ENCODE measurements around the gene CD300LB.
A peak's percentile ranks its signal among the peaks of the same experiment; 100 is the strongest.

CD300LB gene

DNA sequence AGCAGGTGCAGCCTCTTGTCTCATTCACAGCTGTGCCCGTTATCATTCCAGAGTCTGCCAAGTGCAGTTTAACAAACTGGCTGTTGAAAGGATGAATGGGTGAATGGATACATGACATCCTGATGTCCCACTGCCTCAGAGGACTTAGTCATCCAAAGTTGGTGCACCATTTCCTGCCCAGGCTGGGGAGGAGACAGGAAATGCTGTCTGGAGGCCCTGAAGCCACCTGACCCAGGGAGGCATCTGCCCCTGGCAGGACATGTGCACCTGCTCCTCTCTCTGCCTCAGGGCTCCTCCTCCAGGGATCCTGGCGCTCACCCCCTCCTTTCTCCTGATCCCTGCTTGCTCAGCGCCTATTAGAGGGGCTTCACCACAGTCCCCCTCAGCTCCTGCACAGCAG, 16.5 kb upstream of the CD300LB start:
- no peak for DNase-seq

DNA sequence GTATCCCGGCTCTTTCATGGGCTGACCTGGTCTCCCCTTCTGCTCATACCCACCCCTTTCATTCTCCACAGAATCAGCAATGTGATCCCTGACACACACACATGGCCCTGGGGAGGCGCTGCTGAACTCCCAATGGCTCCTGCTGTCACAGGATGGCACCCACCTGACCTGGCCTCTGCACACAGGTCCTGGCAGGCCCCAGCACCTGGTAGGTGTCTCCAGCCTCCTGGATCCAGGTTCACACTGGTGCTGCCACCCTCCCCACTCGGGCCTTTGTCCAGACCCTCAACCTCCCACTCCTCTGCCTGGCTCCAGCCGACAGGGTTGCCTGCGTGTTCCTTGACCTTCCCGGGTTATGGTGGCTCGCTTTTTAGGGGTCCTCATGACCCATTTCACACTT, 16.0 kb upstream of the CD300LB start:
- DNase-seq, result no peak

DNA sequence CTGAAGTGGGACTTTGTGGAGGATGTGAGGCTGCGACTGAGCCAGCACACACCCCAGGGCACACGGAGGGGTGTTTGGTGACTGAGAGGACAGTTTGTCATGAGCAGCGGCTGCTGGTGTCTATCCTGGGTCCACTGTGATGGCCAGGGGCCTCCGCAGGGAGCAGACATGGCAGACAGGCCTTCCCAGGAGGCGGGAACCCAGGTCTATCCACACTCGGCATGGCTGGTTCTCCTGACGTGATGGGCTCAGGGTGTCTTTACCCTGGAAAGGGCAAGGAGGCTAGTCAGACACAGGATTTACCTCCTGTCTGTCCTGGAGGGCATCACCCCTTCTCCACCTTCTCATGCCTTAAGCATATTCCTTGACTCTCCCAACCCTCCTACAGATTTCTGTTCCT, 15.3 kb upstream of the CD300LB start:
- DNase-seq, result no peak

DNA sequence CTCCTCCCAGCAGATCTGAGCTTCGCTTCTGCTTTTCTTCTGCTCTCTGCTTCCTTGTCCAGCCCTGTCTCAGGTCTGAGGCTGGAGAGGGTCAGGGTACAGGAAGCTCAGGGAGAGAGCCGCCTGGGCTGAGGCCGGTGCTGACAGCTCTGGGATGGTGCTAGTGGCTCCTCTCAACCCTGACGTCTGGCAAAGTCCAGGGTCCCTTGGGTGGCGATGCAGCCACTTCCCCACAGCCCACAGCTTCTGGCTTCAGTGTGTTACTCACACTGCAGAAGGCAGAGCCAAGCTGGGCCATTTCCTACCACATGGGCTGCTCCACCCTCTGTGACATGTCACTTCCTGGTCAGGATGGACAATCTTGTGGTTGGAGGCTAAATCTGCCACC, 14.6 kb upstream of the CD300LB start, which contains the start of gene CD300C:
TSS of gene CD300C (minus strand) at position 273 of the 388 bp plus-strand sequence. CDS start 333 bp downstream, outside the sequence.
- DNase-seq, result peak; percentile 20

DNA sequence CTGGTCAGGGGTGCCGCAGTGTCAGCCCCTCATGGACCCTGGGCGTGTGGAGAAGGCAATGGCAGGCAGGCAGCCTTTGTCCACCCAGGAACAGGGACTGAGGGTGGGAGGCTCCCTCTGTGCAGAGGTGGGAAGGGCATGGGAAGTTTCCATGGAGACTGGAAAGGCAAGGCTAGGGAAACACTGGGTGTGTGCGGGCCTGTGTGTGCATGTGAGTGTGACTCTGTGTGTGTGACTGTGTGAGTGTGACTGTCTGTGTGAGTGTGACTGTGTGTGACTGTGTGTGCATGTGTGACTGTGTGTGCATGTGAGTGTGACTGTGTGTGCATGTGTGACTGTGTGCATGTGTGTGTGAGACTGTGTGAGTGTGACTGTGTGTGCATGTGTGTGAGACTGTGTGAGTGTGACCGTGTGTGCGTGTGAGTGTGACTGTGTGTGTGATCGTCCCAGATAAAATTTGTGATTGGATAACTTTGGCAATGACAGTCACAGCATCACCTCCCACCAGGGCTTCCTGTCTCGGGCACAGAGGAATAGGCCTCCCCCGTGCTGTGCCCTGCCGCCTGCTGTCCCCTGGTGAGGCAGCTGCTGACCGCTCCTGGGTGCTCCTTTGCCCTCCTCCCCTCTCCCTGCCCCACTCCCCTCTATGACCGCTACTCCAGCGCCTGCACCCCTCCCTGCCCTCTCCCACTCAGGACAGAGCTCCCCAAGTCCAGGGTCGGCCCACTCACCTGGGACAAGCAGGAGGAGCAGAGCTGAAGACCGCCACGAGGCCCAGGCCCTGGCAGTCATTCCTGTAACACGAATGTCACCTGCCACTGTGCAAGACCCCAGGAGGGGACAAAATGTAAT, 13.9 kb upstream of the CD300LB start:
- no peak for DNase-seq

DNA sequence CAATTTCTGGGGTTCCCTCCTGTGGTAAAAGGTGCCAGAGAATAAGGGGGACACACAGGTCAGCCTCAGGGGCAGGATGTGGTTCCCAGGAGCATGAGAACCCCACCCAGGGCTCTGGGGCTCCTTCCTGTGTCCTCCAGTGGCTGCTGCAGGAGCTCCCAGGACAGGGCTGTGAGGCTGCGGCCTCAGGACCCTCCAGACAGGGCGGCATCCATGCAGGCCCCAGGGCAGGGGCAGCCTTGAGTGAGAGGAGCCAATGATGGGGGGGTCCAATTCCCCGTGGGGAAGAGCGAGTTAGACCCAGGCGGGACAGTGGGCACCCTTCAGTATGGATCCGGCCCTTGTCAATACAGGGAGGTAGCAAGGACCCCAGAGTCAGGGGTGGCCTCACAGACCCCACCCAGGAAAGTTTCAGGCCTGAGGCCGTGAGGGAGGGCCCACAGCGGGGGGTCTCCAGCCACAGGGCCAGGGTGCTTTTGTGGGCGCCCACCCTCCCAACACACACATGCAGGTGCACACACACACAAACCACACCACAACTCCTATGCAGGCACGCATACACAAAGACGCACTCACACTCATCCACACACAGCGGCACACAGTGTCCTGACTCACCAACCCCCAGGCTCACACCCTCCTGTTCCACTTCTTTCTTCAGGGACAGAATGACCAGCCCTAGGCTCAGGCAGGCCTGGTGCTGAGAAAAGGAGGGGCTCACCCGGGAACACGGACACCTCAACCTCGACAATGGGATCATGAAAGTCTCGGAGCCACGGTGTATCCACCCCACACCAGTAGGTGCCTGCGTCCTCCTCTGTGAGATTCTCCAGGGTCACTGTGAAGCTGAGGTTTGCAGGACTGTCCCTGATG, 12.9 kb upstream of the CD300LB start:
- no peak for DNase-seq

DNA sequence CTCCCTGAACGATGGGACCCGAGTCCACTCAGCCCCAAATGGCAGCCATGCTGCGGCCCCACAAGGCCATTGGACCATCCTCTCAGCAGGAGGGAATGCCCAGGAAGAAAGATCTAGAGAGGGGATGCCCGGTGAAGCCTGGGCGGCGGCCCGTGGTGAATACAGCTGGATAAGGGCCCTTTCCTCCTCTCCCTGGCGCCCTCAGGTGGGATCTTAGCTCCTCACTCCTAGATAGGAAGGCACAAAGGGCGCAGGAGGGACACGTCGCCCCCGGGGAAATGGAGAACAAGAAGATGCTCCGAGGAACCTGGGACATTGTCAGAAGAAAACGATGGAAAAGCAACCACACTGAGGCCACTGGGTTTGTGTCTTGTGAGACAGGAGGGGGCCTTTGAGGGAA, 12.1 kb upstream of the CD300LB start:
- DNase-seq, result no peak

DNA sequence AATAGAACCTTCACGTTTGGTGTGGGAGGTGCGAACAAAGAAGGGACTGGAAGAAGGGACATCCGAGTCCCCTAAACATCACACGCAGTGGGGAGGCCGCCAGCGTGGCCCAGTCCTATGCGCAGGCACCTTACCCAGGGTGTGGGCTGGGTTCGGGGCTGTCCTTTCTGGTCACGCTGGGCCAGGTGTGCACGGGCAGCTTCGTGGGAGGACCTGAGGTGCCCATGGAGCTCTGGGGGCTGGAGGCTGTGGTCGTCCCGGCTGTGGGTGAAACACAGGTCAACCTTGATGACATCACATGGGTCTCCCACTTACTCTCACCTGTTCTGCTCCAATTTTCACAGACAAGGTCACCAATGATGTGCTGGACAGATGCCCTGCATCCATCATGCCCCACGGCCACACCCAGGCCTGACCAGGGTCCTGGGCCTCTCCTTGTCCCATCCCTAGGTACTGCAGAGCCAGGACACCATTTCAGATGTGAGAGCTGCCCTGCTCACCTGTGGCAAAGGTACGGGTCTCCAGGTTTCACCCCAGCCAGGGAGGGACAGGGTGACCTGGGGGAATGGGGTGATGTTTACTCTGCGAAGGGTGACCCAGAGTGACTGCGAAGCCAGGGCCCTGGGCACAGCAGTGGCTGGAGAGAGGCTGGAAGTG, 11.6 kb upstream of the CD300LB start:
- no peak for DNase-seq

DNA sequence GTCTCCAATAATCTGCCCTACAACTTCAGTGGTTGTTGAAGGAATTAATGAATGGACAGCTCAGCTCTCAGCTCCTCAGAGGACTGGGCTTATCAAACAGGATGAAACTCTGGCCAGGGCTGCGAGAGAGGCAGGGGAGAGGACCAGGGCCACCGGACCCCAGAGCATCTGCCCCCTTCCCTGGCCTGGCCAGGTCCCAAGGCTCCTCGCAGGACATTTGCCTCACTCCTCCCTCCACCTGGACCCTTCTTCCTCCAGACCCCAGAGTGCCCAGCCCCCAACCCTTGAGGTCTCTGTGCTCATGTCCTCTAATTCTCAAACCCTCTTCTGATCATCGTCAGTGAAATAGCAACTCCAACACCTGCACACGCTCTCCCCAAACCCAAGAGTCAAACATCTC, 10.9 kb upstream of the CD300LB start:
- DNase-seq, result no peak

DNA sequence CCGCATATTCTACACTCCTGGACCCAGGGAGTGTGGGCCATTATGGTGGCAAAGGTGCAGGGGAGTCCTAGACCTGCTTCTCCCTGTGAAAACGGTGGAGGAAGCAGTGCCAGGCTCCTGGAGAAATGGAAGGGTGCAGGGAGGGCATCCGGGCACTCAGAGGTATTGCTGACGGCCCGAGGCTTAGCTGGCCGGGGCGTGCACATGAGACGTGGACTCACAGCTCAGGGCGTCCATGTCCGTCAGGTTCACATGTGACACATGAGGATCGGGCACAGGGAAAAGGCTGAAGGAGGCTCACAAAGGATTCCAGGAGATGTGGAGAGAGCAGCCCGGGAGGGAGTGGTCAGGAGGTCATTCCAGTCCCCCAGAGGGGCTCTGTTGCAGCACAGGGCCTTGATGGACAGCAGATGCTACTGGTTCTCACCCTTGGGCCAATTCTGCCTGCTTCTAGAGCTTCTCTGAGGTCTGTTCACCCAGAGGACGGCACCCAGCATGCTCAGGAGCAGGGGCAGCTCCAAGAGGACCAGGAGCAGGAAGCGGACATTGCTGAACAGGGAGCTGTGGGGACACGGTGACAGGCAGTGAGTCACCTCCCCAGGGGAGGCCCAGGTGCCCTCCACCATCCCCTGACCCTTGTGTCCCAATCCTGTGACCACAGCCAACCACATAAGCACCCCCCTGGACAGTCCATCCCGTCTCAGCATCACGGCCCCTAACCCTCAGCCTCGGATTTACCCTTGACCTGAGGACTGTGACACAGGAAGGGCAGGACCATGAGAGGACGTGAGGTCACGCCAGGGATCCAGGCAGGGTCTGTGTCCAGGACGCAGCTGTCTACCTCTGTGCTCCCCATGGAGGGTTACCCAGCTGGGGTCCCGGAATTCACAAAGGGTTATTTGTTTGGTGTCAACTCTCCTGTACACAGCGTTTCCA, 10.2 kb upstream of the CD300LB start:
- DNase-seq, result no peak

DNA sequence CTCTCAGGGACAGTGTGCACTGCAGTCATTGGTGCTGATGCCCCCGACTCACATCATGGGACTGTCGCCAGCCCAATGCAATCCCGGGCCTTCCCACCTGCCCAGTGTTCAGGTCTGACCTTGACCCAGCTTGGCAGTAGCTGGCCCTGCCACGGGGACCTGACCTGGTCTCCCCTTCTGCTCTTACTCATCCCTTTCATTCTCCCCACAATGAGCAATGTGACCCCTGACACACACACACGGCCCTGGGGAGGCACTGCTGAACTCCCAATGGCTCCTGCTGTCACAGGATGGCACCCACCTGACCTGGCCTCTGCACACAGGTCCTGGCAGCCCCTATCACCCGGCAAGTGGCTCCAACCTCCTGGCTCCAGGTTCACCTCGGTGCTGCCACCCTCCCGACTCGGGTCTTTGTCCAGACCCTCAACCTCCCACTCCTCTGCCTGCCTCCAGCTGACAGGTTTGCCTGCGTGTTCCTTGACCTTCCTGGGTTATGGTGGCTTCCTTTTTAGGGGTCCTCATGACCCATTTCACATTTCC, 8.1 kb upstream of the CD300LB start:
- DNase-seq, result no peak

DNA sequence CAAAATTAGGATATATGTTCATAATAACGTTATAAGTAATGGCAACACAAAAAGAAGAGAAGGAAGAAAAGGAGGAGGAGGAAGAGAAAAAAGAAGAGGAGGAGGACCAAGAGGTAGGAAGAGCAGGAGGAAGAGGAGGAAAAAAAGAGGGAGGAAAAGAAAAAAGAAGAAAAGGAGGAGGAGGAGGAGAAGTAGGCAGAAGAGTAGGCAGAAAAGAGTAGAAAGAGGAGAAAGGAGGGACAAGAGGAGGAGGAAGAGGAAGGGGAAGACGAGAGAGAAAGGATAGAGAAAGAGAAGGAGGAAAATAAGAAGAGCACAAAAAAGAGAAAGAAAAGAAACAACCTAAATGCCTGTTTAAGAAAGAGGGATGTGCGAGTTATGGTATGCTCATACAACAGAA, 5.6 kb upstream of the CD300LB start:
- DNase-seq, result no peak

DNA sequence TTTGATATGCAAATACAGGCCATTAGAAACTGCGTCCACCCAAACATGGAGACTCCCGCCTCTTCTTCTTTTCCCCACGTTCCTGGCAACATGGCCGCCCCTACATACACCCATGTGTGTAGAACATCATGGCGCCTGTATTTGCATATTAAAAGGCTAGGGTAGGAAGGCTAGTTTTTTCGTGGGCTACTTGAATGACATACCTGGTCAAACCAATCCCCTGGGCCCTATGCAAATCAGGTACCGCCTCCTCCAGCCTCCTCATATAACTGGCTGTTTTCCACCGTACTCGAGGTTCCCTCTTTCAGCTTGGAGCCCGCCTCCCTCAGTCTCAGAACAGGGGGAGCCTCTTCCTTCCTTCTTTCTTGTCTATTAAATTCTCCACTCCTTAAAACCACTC, 840 bp upstream of the CD300LB start:
- DNase-seq, result peak; percentile 40

DNA sequence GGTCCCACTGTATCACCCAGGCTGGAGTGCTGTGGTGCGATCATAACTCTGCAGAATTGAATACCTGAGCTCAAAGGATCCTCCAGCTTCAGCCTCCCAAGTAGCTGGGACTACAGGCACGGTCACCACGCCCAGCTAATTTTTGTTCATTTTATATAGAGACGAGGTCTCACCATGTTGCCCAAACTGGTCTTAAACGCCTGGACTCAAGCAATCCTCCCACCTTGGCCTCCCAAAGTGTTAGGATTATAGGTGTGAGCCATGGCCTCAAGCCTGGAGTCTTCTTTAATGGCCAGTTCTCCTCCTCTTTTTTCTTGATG, 484 bp downstream of the CD300LB start:
- DNase-seq, result no peak

DNA sequence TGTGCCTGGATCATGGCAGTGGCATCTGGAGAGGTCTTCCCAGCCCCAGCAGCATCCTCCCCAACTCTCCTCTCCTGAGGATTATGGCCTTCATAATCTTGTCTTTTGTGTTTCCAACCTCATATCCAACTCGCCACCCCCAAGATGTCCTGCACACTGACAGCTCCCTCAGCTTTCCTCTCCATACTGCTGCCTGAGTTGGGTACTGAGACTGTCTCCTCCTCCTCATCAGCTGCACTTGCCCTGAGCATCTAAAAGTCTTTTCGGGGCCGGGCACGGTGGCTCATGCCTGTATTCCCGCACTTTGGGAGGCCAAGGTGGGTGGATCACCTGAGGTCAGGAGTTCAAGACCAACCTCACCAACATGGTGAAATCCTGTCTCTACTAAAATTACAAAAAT, 2.0 kb downstream of the CD300LB start:
- no peak for DNase-seq

DNA sequence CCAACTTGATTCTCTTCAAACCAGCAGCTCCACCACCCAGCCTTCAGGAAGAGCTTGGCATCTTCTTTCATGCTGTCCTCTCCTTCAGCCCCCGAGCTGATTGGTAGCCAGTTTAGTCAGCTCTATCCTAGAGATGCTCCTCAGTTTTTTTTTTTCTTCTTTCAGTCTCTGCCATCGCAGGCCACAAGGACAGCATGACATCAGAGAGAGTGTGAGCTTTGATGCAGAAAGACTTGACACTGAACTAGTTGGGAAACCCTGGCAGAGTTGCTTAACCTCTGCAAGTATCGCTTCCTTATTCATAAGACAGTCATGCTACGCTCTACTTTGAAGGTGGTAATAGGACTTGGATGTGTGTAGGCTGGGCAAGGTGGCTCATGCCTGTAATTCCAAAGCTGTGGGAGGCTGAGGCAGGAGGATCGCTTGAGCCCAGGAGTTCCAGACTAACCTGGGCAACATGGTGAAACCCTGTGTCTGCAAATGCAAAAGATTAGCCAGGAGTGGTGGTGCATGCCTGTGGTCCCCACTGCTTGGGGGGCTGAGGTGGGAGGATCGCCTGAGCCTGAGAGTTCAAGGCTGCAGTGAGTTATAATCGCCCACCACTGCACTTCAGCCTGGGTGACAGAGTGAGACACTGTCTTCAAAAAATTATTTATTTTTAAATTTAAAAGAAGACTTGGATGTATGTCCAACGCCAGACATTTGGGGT, 2.6 kb downstream of the CD300LB start:
- DNase-seq, result peak; percentile 14

DNA sequence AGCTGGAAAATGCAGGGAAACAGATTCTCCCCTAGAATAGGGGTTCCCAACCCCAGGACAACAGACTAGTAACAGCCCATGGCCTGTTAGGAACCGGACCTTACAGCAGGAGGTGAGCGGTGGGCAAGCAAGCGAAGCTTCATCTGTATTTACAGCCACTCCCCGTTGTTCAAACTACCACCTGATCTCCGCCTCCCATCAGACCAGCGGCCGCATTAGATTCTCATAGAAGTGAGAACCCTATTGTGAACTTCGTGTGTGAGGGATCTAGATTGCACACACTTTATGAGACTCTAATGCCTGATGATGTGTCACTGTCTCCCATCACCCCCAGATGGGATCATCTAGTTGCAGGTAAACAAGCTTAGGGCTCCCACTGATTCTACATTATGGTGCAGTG, 3.5 kb downstream of the CD300LB start:
- no peak for DNase-seq

DNA sequence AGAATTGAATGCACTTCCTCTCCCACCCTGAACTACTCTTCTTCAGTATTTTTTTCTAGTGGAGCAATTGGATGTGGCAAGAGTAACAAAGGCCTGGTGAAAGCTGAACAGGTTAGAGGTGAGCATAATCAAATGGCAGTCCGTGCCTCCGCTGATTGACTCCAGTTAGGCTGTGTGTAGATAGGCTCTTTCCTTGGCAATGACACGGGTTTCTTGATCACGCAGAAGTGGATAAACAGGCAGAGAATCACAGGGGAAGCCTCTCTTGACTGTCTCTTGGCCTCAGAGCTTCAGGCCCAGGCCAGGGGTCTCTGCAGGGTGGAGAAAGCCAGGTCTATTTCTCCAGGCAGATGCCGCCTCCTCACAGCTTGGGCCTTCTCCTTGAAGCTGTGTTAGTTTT, 4.2 kb downstream of the CD300LB start:
- no peak for DNase-seq

DNA sequence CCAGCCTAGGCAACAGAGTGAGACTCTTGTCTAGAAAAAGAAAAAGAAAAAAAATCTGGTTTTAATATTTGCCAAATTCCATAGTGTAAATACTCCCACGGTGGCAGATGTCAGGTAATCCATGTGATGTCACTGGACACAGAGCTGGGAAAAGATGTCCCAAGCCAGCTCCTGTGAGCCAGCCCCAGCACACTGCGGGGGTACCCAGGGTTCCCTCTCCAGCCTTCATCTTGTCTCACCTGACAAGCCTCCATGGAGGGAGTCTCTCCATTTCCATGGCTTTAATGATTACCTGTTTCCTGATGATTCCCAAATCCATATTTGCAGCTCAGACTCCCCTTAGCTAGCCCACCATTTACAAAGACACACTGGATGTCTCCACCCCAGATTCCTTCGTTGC, 4.6 kb downstream of the CD300LB start:
- no peak for DNase-seq

DNA sequence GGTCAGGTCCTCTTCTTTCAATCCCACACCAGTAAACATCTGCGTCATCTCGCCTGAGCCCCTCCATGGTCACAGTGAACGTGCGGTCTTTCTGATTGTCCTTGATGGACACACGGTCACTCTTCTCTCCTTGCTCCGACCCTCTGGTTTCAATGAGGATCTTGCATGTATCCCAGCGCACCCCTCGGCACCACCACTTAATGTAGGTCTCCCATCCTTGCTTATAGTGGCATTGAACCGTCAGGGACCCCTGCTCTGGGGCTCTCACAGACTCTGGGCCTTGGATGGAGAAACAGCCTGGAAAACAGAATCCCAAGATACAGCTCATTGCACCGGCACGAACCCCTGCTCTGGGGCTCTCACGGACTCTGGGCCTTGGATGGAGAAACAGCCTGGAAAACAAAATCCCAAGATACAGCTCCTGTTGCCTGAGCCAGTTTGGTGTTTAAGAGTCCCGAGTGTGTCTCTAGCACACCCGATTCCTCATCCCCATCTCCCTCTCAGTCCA, 5.4 kb downstream of the CD300LB start:
- no peak for DNase-seq

DNA sequence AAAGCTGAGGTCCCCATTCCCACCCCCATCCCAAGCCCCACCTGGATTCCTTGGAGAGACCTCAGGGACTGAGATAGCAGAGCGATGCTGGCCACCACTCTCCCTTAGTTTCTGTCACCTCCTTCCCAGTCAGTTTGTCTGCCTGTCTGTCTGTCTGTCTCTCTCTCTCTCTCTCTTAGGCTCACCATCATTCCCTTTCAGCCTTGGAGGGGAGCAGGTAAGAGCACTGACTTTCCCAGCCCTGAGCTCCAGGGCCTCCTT, 5.9 kb downstream of the CD300LB start:
- no peak for DNase-seq
